Right atrium auricular region (tissue), 2 donors: ENCODE results near the gene NSMCE3. TPM values are rescaled to one million over a fixed set of nuclear protein-coding genes. Genes with fewer than 3 reads are reported as not detected.

ENCODE experiments used
- DNase-seq: peaks from one replicate; pipeline ENCODE4 v3.0.0-alpha.2; 2019; ENCODE audit warnings: low spot score
- H3K27ac ChIP-seq, 2 donors: fragments of 200-600 bp; sonication (generic); 1 replicate in 1 of 2; 2 replicates in 1 of 2; pipeline ENCODE4 v1.5.1; 2016 to 2019
- H3K27me3 ChIP-seq, 2 donors: fragments of 200-600 bp; sonication (generic); one replicate each; pipeline versions ENCODE4 v1.5.1 to v1.6.0; 2017 to 2019
- H3K36me3 ChIP-seq: fragments of 200-600 bp; sonication (generic); one replicate; pipeline ENCODE4 v1.5.1; 2016
- H3K4me1 ChIP-seq, 2 donors: fragments of 200-600 bp; sonication (generic); one replicate each; pipeline versions ENCODE4 v1.5.1 to v1.6.0; 2017 to 2019
- H3K4me3 ChIP-seq, 2 donors: fragments of 200-600 bp; sonication (generic); 1 replicate in 1 of 2; 2 replicates in 1 of 2; pipeline ENCODE4 v1.5.1; 2017 to 2019; ENCODE audit warnings: mild to moderate bottlenecking in 1 of 2, moderate library complexity in 1 of 2
- H3K9me3 ChIP-seq, 2 donors: fragments of 200-600 bp; sonication (generic); one replicate each; pipeline ENCODE4 v1.5.1; 2019
- total RNA-seq, 2 donors: library from RNA; depleted of rRNA; stranded (reverse); fragments of >200 nt; gene quantifications; one replicate each; pipeline ENCODE4 v1.1.0, GENCODE V29; 2016
- TF ChIP-seq, protein P1 (sequence below), 2 donors: fragments of 200-600 bp; sonication (generic); IDR thresholded peaks; one replicate each; pipeline ENCODE4 v1.5.1; 2019; ENCODE audit warnings: antibody characterized with exemption in 2 of 2

Gene NSMCE3
- total RNA-seq, 2 donors from 2014 or later: 8.8 to 11.5 TPM

GRCh38 chr15:29260896-29261295, 8.7 kb downstream of the NSMCE3 start:
- Histone ChIP-seq H3K36me3 (no peaks in the 10 kb centered on the region), H3K9me3 (no peaks in the 10 kb centered on the region), H3K4me1 (no peaks in the 10 kb centered on the region), H3K27me3 (no peaks in the 10 kb centered on the region), H3K27ac (no peak overlapping the region), H3K4me3 (no peak overlapping the region)
- no peak for DNase-seq
- TF ChIP-seq, protein P1, sequence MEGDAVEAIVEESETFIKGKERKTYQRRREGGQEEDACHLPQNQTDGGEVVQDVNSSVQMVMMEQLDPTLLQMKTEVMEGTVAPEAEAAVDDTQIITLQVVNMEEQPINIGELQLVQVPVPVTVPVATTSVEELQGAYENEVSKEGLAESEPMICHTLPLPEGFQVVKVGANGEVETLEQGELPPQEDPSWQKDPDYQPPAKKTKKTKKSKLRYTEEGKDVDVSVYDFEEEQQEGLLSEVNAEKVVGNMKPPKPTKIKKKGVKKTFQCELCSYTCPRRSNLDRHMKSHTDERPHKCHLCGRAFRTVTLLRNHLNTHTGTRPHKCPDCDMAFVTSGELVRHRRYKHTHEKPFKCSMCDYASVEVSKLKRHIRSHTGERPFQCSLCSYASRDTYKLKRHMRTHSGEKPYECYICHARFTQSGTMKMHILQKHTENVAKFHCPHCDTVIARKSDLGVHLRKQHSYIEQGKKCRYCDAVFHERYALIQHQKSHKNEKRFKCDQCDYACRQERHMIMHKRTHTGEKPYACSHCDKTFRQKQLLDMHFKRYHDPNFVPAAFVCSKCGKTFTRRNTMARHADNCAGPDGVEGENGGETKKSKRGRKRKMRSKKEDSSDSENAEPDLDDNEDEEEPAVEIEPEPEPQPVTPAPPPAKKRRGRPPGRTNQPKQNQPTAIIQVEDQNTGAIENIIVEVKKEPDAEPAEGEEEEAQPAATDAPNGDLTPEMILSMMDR (IDR thresholded peaks at IDR 0.05): no peak

GRCh38 chr15:29259233-29259632, 10.4 kb downstream of the NSMCE3 start:
- Histone ChIP-seq H3K27ac (no peak overlapping the region), H3K4me1 (no peaks in the 10 kb centered on the region), H3K9me3 (no peaks in the 10 kb centered on the region), H3K36me3 (no peaks in the 10 kb centered on the region), H3K4me3 (no peak overlapping the region), H3K27me3 (no peaks in the 10 kb centered on the region)
- no peak for DNase-seq
- TF ChIP-seq, protein P1 (IDR thresholded peaks at IDR 0.05): no peak

GRCh38 chr15:29252234-29252633, 17.4 kb downstream of the NSMCE3 start:
- TF ChIP-seq, protein P1 (IDR thresholded peaks at IDR 0.05): no peak
- no peaks in the 10 kb centered on the region for H3K9me3 ChIP-seq
- H3K4me3 ChIP-seq: no peak overlapping the region
- no peaks in the 10 kb centered on the region for H3K27me3 ChIP-seq
- no peak for DNase-seq
- H3K36me3 ChIP-seq: no peaks in the 10 kb centered on the region
- no peak overlapping the region for H3K27ac ChIP-seq
- no peaks in the 10 kb centered on the region for H3K4me1 ChIP-seq

- H3K4me3 ChIP-seq: no peak overlapping the region
- no peaks in the 10 kb centered on the region for H3K27me3 ChIP-seq
- no peaks in the 10 kb centered on the region for H3K36me3 ChIP-seq
- no peak overlapping the region for H3K27ac ChIP-seq
- DNase-seq: no peak
- no peaks in the 10 kb centered on the region for H3K9me3 ChIP-seq
- no peaks in the 10 kb centered on the region for H3K4me1 ChIP-seq
- TF ChIP-seq, protein P1 (IDR thresholded peaks at IDR 0.05): no peak
Measured at GRCh38 chr15:29244544-29244943, 25.1 kb downstream of the NSMCE3 start.

- Histone ChIP-seq H3K36me3 (no peaks in the 10 kb centered on the region), H3K4me3 (no peak overlapping the region), H3K9me3 (no peaks in the 10 kb centered on the region), H3K4me1 (no peaks in the 10 kb centered on the region), H3K27ac (no peak overlapping the region), H3K27me3 (no peaks in the 10 kb centered on the region)
- DNase-seq: no peak
- TF ChIP-seq, protein P1 (IDR thresholded peaks at IDR 0.05): no peak
Measured at GRCh38 chr15:29244123-29244522, 25.5 kb downstream of the NSMCE3 start.

- Histone ChIP-seq H3K4me3 (no peak overlapping the region), H3K36me3 (no peaks in the 10 kb centered on the region), H3K27me3 (no peaks in the 10 kb centered on the region), H3K27ac (no peak overlapping the region), H3K9me3 (no peaks in the 10 kb centered on the region), H3K4me1 (no peaks in the 10 kb centered on the region)
- TF ChIP-seq, protein P1 (IDR thresholded peaks at IDR 0.05): no peak
- DNase-seq: no peak
Measured at GRCh38 chr15:29242456-29243242, 27.0 kb downstream of the NSMCE3 start.
